ENCODE results near the gene NAA80.

The NAA80 gene

DNA sequence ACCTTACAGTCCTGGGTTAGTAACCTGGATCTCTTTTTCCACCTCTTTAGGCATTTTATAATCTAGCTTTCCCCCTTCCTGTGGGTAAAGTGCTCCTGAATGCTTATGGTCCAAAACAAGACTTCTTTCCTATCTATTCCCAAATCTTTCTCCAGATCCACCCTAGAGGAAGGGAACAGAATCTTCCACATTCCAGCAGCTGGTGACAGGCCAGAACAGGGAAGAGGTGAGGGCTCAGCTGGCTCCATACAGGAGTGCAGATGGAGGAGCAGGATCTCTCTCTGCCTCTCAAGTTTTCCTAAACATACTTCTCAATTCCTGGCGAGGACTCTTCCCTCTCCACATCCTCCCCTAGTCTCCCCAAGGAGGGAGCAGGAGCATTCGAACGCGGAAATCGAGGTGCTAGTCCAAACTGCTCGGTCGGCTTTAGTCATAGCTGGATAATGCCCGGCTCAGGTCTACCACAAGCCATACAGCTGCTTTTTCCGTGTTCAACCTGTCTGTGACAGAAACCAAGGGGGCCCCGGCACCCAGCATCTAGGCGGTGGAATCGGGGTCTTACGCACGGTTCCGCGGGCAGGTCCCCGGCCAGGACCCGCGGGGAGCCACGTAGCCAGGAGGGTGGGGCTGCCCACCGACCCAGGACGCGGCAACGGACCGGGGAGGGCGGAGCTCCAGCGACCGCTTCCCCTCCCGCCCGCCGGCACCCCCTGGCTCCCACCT, 37.4 kb upstream of the NAA80 start:
- peak overlapping the region; percentile 97 for H3K27ac ChIP-seq
- TF ChIP-seq, protein P1, sequence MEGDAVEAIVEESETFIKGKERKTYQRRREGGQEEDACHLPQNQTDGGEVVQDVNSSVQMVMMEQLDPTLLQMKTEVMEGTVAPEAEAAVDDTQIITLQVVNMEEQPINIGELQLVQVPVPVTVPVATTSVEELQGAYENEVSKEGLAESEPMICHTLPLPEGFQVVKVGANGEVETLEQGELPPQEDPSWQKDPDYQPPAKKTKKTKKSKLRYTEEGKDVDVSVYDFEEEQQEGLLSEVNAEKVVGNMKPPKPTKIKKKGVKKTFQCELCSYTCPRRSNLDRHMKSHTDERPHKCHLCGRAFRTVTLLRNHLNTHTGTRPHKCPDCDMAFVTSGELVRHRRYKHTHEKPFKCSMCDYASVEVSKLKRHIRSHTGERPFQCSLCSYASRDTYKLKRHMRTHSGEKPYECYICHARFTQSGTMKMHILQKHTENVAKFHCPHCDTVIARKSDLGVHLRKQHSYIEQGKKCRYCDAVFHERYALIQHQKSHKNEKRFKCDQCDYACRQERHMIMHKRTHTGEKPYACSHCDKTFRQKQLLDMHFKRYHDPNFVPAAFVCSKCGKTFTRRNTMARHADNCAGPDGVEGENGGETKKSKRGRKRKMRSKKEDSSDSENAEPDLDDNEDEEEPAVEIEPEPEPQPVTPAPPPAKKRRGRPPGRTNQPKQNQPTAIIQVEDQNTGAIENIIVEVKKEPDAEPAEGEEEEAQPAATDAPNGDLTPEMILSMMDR (conservative IDR thresholded peaks at IDR 0.05) = no peak

DNA sequence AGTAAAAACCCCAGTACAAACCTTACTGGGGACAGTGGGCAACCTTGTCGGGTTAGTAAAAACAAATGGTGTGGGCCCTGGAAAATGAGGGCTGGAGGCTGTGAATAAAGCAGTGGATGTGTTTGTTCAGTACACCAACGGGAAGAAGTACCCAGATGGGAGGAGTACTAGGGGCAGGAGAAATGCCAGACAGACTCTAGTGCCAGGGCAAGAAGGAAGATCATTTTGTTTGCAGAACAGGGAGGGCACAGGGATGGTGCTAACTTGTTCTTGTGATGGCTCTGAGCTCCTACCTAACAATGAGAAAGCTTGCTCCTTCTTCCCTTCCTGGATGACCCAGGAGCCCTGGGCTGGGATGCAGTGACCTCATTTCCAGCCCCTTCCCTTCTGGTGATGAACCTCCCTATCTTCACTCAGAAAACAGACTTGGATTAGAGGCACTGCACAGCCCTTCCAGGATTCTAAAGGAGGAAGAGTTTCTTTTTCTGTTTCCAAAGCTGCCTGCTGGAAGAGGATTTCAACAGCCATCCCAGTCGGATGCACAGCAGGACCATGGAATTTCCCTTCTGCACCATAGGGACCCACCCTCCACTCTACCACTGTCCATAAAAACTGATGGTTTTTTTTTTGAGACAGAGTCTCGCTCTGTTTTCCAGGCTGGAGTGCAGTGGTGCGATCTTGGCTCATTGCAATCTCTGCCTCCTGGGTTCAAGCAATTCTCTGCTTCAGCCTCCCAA, 35.3 kb upstream of the NAA80 start:
- peak overlapping the region; percentile 97 for H3K27ac ChIP-seq
- TF ChIP-seq, protein P1 (conservative IDR thresholded peaks at IDR 0.05) = no peak

DNA sequence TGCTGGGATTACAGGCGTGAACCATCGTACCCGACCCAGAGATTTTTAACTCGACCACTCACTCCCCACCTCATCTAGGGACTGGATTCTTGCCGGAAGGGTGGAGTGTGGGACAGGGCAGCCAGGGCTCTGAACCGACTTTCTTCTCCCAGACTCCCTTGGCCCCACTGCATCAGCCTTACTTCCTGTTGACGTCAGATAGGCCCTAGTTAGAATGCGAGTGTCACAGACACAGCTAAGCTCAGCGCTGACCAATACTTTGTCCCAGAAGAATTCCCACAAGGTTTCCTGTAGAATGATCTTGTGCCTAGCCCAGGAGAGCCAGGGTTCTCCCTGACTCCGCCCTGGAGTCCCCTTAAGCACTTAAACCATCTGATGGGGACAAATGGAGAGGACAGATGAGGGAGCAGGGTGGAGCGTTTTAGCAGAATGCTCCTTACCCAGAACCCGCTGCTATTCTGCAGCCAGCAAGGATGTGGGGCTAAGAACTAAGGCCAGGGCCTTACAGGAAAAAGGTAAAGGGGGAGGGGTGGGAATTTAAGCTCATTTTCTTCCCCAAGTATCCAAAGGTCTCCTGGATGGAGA, 34.6 kb upstream of the NAA80 start:
- TF ChIP-seq, protein P1 (conservative IDR thresholded peaks at IDR 0.05) = no peak
- peak overlapping the region; percentile 97 for H3K27ac ChIP-seq

DNA sequence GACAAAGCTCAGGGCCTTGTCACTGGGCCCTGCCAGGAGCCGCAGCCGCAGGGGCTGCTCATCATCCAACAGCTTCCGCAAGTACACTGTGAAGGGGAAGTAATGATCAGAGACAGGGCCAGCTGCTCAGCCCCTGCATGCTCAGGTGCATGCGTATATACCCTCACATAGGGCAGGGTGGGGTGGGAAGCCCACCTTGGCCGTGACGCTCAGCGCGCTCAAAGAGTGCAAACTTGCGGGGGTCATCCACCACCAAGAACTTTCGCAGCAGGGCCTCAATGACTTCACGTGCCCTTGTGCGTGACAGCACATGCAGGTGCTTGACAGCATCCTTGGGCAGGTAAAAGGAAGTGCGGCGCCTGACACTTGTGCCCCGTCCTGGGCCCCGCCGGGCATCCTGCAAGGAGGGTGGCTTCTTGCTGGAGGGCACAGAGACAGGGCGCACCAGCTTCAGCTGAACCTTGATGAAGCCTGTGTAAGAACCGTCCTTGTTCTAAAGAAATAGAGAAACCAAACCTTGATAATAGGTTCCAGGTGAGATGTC, 32.2 kb upstream of the NAA80 start:
- peak overlapping the region; percentile 97; the same call in 1 of the 2 replicates for H3K27ac ChIP-seq
- TF ChIP-seq, protein P1 (conservative IDR thresholded peaks at IDR 0.05) = no peak

DNA sequence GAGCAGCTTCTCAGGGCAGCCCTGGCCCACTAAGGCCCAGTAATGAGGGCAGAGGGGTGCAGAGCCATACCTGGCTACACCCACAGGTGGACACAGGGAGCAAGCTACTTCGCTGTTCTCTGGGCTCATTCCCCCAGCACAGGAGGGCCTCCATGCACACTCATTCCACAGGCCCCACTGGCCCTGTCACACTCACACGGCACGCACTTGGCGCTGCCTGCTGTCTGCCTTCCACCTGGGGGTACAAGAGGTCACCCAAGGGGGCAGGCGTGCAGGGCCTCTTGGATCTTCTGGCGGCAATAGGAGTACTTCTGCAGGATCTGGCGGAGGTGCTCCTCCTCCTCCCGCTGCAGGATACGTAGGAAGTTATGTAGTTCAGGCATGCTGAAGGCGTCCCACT, 31.1 kb upstream of the NAA80 start:
- TF ChIP-seq, protein P1 (conservative IDR thresholded peaks at IDR 0.05) = no peak
- H3K27ac ChIP-seq = no peak overlapping the region

DNA sequence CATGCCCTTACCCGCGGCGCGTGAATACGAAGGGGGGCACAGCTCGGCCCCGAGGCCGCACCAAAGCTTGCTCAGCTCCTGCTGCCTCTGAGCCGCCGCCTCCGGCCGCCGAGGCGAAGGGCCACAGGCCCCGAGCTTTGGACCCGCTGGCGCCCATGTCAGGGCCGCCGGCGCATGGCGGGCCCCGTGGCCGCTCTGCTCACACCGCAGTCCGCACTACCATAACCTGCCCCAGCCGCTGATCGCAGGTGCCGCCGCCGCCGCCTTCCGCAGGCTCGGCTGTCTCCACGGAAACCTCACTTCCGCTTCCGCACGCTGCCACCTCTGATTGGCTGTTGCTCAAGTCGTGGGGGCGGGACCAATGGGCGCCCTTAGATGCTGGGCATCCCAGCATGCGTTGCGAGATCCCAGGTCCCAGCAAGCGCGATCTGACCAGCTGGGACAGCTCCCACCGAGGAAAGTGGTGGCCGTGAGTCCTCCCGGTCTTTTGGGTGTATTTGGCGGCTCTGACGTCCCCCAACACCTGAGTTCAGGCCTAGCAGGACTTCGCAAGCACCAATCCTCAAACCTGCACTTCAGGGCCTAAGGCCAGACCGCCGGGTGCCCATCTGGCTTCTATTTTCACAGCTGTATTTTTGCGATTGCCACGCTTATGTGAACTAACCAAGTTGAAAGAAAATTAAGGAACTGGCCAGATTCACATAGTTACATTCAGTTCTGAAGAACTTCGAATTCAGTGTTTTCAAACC, 28.9 kb upstream of the NAA80 start, which contains the start of gene TUSC2:
Gene TUSC2 (minus strand): TSS at position 281 of the 749 bp plus-strand sequence. CDS start 124 bp downstream, at position 157.
- peak within 1 kb of the TSS; percentile 85 for H3K27ac ChIP-seq
- TF ChIP-seq, protein P1 (conservative IDR thresholded peaks at IDR 0.05) = no peak

Measured in VCaP (cell line).